Smooth muscle cell of bladder (primary cell): Measurements from ENCODE around the gene BCL2L12. TPM values are rescaled to one million over a fixed set of nuclear protein-coding genes. Genes with fewer than 3 reads are reported as not detected.

Source experiments
- total RNA-seq: library from RNA; depleted of rRNA; stranded (reverse); fragments of >200 nt; gene quantifications from 2 replicates; pipeline ENCODE4 v1.2.3, GENCODE V29; 2014

BCL2L12 gene, protein sequence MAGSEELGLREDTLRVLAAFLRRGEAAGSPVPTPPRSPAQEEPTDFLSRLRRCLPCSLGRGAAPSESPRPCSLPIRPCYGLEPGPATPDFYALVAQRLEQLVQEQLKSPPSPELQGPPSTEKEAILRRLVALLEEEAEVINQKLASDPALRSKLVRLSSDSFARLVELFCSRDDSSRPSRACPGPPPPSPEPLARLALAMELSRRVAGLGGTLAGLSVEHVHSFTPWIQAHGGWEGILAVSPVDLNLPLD
- total RNA-seq: 1.7 and 3.9 TPM in 2 replicates

DNA sequence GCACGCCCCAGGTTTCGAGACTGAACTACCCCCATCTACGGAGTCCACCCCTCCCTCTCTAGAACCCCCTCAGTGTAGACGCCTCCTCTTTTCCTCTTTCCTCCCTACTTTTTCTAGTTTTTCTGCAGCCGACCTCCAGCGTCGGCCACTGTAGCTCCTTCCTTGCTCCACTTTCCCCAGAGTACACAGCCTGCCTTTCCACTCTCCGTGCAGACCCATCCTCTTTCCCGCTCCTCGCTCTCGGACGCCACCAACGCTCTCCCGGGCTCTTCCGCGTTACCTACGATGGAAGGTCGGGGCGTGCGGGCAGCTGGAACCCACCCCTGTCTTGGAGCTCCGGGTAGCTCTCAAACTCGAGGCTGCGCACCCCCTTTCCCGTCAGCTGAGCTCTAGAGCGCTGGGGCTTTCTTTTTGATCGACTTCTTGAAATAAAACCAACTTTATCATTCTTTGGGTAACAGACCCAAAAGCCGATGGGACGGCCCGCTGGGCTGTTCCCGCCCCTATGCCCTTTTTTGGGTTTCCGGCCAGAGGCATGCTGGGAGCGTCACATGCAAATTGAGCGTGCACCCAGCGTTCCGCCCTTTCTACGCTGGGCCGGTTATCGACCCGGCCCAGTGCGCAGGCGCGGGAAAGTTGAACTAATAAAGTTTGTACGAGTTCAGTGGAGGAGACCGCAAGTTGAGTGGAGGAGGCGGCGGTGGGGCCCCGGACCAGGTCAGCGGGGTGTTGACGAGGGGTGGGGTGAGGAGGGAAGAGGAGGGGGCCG, at the start of gene BCL2L12, which contains the start of gene IRF3:
Gene BCL2L12 (plus strand): TSS at position 583 of the 769 bp plus-strand sequence. CDS start 760 bp downstream, outside the sequence.
Gene IRF3 (minus strand): TSS at position 507 of the 769 bp plus-strand sequence. CDS start 1,019 bp downstream, outside the sequence.

DNA sequence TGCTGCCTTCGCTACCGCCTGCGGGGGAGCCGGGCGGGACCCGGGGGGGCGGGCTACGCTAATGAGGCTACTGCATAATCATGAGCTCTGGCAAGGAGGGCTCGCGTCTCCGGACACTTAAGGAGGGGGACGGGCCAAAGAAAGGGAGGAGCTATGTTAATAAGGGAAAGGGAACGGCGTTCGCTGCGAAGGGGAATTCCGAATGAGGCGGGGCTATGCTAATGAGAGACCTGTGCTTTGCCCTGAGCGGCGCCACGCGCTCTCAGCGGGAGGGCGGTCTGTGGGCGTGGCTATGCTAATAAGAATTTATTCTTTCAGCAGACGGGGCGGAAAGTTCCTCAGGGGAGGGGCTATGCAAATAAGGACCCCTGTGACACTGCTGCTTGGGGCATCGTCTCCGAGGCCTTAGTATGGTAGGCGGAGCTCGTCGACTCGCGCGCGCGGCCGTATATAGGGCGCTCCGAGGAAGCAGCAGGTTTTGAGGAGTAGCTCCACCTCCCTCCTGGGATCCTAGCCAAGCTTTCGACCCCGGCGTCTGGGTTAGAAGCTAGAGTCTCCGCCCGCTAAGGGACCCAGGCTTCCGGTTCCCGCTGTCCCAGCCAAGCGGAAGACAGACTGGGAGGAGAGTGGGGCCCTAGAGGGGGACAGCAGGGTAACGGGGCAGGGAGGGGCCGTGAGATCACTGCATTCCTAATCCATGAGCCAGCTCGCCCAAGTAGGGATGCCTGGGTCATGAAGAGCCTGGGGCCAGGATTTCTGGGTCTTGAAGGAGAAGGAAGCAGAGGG, 25.4 kb upstream of the BCL2L12 start, which contains the start of gene RRAS:
Gene RRAS (minus strand): TSS at position 31 of the 786 bp plus-strand sequence. CDS start 45 bp downstream, outside the sequence.

DNA sequence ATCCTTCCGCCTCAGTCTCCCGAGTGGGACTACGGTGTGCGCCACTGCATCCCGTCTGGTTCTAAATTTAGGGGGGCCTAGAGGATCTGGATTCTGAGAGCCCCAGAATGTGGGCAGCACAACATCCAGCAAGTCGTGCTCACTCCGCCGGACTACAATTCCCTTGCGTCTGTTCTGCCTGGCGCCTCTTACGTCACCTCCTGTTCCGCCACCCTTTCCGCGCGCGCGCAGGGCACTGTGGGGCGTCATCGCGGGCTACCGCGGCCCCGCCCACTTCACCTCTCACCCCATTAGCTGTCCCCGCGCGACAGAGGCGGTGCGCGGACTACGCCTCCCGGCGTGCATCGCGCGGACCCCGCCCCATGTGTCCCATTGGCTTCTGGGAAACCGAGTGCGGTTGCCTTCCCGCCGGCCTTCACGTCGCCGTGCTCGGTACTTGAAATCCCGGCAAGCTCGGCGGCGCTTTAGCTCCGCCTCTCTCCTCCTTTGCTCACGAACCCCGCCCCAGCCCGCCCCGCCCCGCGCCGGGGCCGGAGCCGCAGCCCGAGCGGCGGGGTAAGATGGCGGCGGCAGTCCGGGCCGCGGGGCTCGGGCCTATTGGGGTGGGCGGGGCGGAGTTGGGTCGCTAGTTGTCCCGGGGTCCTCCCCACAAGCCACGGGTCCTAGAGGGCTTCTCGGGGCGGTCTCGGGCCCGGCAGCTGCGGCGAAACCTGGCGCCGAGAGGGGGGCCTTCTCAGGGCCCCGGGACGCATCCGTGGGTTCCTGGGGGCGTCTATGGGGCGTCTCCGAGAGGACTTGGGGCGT, 23.8 kb upstream of the BCL2L12 start, which contains the start of gene SCAF1:
Gene SCAF1 (plus strand): TSS at position 522 of the 804 bp plus-strand sequence. CDS start 2,818 bp downstream, outside the sequence.

DNA sequence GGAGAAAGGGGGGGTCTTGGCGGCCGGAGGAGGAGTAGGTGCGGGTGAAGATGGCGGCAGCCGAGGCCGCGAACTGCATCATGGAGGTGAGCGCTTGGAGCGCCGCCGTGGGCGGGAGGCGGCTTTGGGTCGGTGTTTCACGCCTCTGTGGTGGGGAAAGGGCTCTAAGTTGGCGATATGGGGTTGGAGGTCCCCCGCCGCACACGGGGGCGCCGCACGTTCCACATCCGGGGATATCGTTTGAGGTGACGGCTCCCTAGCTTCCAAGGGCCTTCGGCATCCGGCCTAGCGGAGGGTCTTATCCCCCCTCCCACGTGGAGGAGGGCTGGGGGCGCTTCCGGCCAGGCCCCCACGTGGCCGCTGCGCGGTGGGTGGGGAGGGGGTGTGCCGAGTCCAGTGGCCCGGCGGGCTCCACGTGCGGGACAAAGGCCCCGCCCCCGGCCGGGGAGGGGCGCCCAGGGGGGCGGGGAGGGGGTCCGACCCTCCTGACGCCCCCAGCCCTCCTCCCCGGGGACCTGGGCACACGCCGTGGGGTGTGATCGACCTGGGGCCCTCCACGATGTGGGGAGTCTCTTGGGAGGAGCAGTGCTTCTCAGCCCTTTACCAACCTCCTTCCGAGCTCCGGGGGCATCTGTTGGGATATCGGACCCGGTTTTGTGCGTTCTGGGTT, 11.6 kb downstream of the BCL2L12 start, which contains the start of gene PRMT1:
Gene PRMT1 (plus strand): TSS at position 41 of the 670 bp plus-strand sequence. CDS start 10 bp downstream, at position 51.

DNA sequence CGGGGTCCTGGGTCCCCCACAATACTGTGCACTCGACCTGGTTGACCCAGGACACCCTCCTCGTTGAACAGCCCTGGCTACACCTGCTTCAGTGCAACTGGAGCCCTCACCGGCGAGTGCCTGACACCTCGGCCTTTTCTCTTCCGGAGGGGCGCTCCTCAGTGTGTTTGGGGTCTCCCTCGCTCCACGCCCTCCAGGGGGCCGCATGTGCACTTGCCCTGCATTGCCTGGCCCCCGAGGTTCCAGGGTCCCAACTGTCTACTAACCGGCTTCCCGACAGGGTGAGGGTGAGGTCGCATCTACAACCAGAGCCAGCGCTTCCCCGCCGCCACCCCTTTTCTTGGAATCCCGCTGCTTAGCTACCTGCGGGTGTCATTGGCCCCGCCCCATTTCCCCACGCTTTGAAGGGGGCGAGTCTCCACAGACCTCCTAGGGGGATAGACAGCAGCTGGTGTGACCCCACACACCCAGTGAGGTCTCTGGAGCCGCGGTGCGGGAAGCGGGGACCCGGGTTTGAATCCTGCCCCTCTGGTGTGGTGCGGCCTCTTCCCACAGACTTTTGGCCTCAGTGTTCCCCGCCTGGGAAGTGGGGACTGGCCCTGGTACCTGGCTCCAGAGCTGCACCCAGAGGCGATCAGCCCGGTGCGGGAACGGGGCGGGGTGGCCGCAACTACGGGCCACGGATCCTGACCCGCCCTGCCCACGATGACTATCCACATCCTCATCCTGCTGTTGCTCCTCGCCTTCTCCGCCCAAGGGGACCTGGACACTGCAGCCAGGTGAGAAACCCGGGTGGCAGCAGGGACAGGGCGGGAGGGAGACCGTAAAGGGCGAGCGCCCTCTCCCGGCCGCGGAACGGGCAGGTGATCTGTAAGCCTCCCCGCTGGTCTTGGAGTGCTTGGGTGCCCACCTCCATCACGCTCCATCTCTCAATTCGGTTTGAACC, 23.7 kb downstream of the BCL2L12 start, which contains the start of gene ADM5:
Gene ADM5 (plus strand): TSS at position 462 of the 946 bp plus-strand sequence. CDS start 244 bp downstream, at position 706.

DNA sequence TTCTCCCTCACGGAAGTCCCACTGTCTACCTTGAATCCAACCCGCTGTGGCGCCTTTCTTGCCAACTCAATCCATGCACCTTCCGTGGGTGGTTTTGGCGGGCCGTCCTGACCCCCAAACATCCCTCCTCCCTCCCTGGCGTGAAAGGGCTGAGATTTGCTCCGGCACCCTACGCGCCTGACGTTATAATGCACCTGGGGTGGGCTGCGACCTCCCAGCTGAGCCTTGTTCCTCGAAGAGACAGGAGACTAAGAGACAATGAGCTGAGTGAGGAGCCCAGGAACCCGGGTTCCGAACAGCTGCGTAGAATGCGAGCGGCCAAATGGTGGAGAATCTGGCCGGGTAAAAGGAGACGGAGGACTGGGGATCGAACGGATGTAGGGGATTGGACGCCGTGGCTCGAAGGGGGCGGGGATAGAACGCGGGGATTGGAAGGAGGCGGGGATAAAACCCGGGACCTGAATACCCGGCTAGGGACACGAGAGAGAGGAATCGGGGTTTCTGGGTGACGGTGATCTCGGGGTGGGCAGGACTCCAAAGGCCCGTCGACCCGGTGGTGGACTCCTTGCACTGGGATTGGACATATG, 25.0 kb downstream of the BCL2L12 start, which contains the start of gene CPT1C:
Gene CPT1C (plus strand): TSS at position 461 of the 587 bp plus-strand sequence. CDS start 1,137 bp downstream, outside the sequence.

Other genes starting within 250 kb of the BCL2L12 start
- gene PTH2, start 242.5 kb upstream of the BCL2L12 start, total RNA-seq: not detected in 2 replicates
- gene GFY, start 240.5 kb upstream of the BCL2L12 start, total RNA-seq: not detected in 2 replicates
- not detected in 2 replicates for gene SLC17A7, start 224.4 kb upstream of the BCL2L12 start, total RNA-seq
- 116 and 119 TPM in 2 replicates for gene PIH1D1, start 214.1 kb upstream of the BCL2L12 start, total RNA-seq
- gene ALDH16A1, start 212.7 kb upstream of the BCL2L12 start, total RNA-seq: 14.6 and 19.9 TPM in 2 replicates
- 2.8 and 3.4 TPM in 2 replicates for gene FLT3LG, start 191.7 kb upstream of the BCL2L12 start, total RNA-seq
- 3,737 and 4,063 TPM in 2 replicates for gene RPL13A, start 178.3 kb upstream of the BCL2L12 start, total RNA-seq
- 4,212 and 4,389 TPM in 2 replicates for gene RPS11, start 169.5 kb upstream of the BCL2L12 start, total RNA-seq
- 31.9 and 39.8 TPM in 2 replicates for gene FCGRT, start 153.3 kb upstream of the BCL2L12 start, total RNA-seq
- 290 and 398 TPM in 2 replicates for gene RCN3, start 137.9 kb upstream of the BCL2L12 start, total RNA-seq
- gene NOSIP, start 85.4 kb upstream of the BCL2L12 start, total RNA-seq: 64.4 and 81.6 TPM in 2 replicates
- gene PRRG2, start 84.6 kb upstream of the BCL2L12 start, total RNA-seq: 0.43 and 0.83 TPM in 2 replicates
- 0.71 and 1.1 TPM in 2 replicates for gene PRR12, start 74.8 kb upstream of the BCL2L12 start, total RNA-seq
- gene RRAS, start 25.8 kb upstream of the BCL2L12 start, total RNA-seq: 28.4 and 43.1 TPM in 2 replicates
- 6.0 and 8.2 TPM in 2 replicates for gene SCAF1, start 23.7 kb upstream of the BCL2L12 start, total RNA-seq
- 37.3 and 55.5 TPM in 2 replicates for gene IRF3, start 76 bp upstream of the BCL2L12 start, total RNA-seq
- 341 and 373 TPM in 2 replicates for gene PRMT1, start 11.3 kb downstream of the BCL2L12 start, total RNA-seq
- 0.28 and 0.46 TPM in 2 replicates for gene ADM5, start 23.7 kb downstream of the BCL2L12 start, total RNA-seq
- gene CPT1C, start 25.2 kb downstream of the BCL2L12 start, total RNA-seq: 29.2 and 40.4 TPM in 2 replicates
- 0.85 and 1.6 TPM in 2 replicates for gene TSKS, start 97.4 kb downstream of the BCL2L12 start, total RNA-seq
- gene AP2A1, start 101.1 kb downstream of the BCL2L12 start, total RNA-seq: 67.6 and 89.1 TPM in 2 replicates
- gene FUZ, start 147.4 kb downstream of the BCL2L12 start, total RNA-seq: 23.8 and 26.1 TPM in 2 replicates
- 11.1 and 16.8 TPM in 2 replicates for gene MED25, start 152.4 kb downstream of the BCL2L12 start, total RNA-seq
- gene PTOV1, start 185.2 kb downstream of the BCL2L12 start, total RNA-seq: 47.9 and 61.5 TPM in 2 replicates
- gene PNKP, start 201.6 kb downstream of the BCL2L12 start, total RNA-seq: 26.9 and 33.4 TPM in 2 replicates
- 7.5 and 12.1 TPM in 2 replicates for gene AKT1S1, start 211.4 kb downstream of the BCL2L12 start, total RNA-seq
- gene TBC1D17, start 211.8 kb downstream of the BCL2L12 start, total RNA-seq: 7.5 and 10.2 TPM in 2 replicates
- gene IL4I1, start 231.0 kb downstream of the BCL2L12 start, total RNA-seq: 0.14 and 0.46 TPM in 2 replicates